PC-9 (cell line): Measurements from ENCODE around the gene SPEN. TPM values are rescaled to one million over a fixed set of nuclear protein-coding genes. Genes with fewer than 3 reads are reported as not detected.
A peak's percentile ranks its signal among the peaks of the same experiment; 100 is the strongest.

Experiments used
- BruUV-seq: library from RNA; stranded (reverse); fragments of 400-500 nt; replicated peaks from 2 replicates; lab custom pipeline; 2021; lab: Mats Ljungman, UMichigan
- CTCF ChIA-PET: fragments of 300-600 bp; sonication (Branson Sonifier 250); formaldehyde crosslinking; loops from one replicate; lab custom pipeline; 2022; ENCODE audit warnings: antibody characterized with exemption; lab: Charles Lee
- POLR2A ChIA-PET: fragments of 300-600 bp; sonication (Branson Sonifier 250); formaldehyde crosslinking; loops from one replicate; lab custom pipeline; 2022; ENCODE audit warnings: antibody characterized with exemption; ENCODE audit not compliant: unreplicated experiment; lab: Charles Lee
- DNase-seq, 2 experiments: peaks; one replicate each; pipeline versions ENCODE4 v3.0.0 to v3.0.0-alpha.2; 2015 to 2022; ENCODE audit warnings: mixed read lengths in 1 of 2
- H2AFZ ChIP-seq: fragments of 200-600 bp; sonication (generic); 2 replicates; pipeline ENCODE4 v1.8.1; 2017; ENCODE audit warnings: antibody characterized with exemption
- H3F3A ChIP-seq: fragments of 200-600 bp; sonication (generic); 2 replicates; pipeline ENCODE4 v1.8.1; 2017; ENCODE audit warnings: antibody characterized with exemption, mild to moderate bottlenecking, low read depth; ENCODE audit not compliant: insufficient read depth
- H3K27ac ChIP-seq: fragments of 200-600 bp; sonication (generic); 2 replicates; pipeline ENCODE4 v1.6.1; 2016; ENCODE audit warnings: mixed run types
- H3K27me3 ChIP-seq: fragments of 200-600 bp; sonication (generic); 2 replicates; pipeline ENCODE4 v1.6.1; 2016; ENCODE audit warnings: low read depth, mixed run types; ENCODE audit not compliant: insufficient read depth
- H3K36me3 ChIP-seq: fragments of 200-600 bp; sonication (generic); 2 replicates; pipeline ENCODE4 v1.6.1; 2016; ENCODE audit warnings: low read depth, mixed run types
- H3K4me1 ChIP-seq: fragments of 200-600 bp; sonication (generic); replicated peaks from 2 replicates; pipeline ENCODE4 v1.6.1; 2016; ENCODE audit warnings: mixed run types; ENCODE audit not compliant: insufficient read depth
- H3K4me2 ChIP-seq: fragments of 200-600 bp; sonication (generic); 2 replicates; pipeline ENCODE4 v1.6.1; 2017; ENCODE audit warnings: mixed run types
- H3K4me3 ChIP-seq: fragments of 200-600 bp; sonication (generic); 2 replicates; pipeline ENCODE4 v1.6.1; 2016; ENCODE audit warnings: mixed run types
- H3K79me2 ChIP-seq: fragments of 200-600 bp; sonication (generic); 2 replicates; pipeline ENCODE4 v1.6.1; 2017; ENCODE audit warnings: low read depth, mixed run types
- H3K9me2 ChIP-seq: fragments of 200-600 bp; sonication (generic); 2 replicates; pipeline ENCODE4 v1.8.1; 2017; ENCODE audit warnings: mild to moderate bottlenecking; ENCODE audit not compliant: insufficient read depth
- H3K9me3 ChIP-seq: fragments of 200-600 bp; sonication (generic); 2 replicates; pipeline ENCODE4 v1.8.1; 2016; ENCODE audit warnings: low read depth; ENCODE audit not compliant: insufficient read depth
- H4K20me1 ChIP-seq: fragments of 200-600 bp; sonication (generic); 2 replicates; pipeline ENCODE4 v1.8.1; 2017; ENCODE audit not compliant: insufficient read depth
- EZH2 ChIP-seq: fragments of 200-600 bp; sonication (generic); IDR thresholded peaks from 2 replicates; pipeline ENCODE4 v1.8.0; 2017; ENCODE audit warnings: antibody characterized with exemption, low read depth
- intact Hi-C: fragments of 100-400 bp; cut with micrococcal nuclease; formaldehyde crosslinking; loops from one replicate; pipeline ENCODE4 v1.10.0; 2022; ENCODE audit not compliant: unreplicated experiment
- total RNA-seq: library from RNA; stranded (reverse); gene quantifications from 2 replicates; pipeline ENCODE4 v1.2.3, GENCODE V29; 2021
- TF ChIP-seq, protein P1 (sequence below): fragments of 200-600 bp; sonication (generic); conservative IDR thresholded peaks from 2 replicates; pipeline ENCODE4 v1.6.1; 2017; ENCODE audit warnings: mixed run types, antibody characterized with exemption, mild to moderate bottlenecking, moderate library complexity

The SPEN gene
- total RNA-seq, 1 experiment from 2014 or later, result 46.8 TPM

DNA sequence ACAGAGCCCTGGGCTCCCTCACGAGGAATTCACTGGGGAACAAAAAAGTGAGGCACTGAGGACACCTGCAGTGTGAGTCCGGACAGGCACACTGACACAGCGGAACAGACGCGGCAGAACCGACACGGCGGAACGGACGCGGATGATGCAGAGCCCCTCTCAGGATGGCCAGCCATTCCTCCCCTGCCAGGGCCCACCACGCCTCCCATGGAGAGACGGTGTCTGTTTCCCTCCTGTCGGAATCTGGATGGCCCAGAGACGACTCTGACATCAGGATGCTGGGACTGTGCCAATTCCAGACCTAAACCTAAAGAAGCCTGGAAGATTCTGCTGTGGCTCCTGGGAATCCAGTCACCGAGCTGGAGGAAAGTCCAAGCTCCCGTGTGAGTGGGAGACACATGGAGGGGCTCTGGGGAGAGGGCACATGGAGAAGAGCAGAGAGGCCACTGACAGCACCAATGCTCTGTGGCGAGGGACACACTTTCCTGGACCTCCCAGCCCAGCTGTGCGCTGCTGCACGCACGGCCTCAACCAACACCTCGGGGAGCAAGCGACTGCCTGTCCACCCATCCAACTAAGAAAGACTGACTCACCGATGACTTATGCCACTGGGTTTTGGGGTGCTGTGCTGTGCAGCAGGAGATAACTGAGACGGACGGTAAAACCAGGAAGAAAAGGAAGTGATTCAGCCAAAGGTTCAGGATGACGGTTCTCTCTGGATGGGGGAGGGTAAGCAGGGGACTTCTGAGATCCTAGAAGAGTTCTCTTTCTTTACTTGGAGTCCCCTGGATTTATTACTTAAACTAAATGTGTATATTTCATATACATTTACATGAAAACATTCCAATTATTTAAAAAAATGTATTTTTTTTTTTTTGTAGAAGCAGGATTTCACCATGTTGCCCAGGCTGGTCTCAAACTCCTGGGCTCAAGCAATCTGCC, 105.1 kb downstream of the SPEN start:
- H3K4me2 ChIP-seq, result peak overlapping the region; percentile 40
- no peaks in the 10 kb centered on the region for H3K9me3 ChIP-seq
- peaks cover 30% of the 10 kb centered on the region for H3K4me1 ChIP-seq
- H3K27me3 ChIP-seq, result no peaks in the 10 kb centered on the region
- intact Hi-C loops, result no loop called here
- H3F3A ChIP-seq, result peaks cover 10% of the 10 kb centered on the region; the same call in 1 of the 2 replicates
- H2AFZ ChIP-seq, result no peak overlapping the region
- TF ChIP-seq EZH2, result no peak
- TF ChIP-seq, protein P1, sequence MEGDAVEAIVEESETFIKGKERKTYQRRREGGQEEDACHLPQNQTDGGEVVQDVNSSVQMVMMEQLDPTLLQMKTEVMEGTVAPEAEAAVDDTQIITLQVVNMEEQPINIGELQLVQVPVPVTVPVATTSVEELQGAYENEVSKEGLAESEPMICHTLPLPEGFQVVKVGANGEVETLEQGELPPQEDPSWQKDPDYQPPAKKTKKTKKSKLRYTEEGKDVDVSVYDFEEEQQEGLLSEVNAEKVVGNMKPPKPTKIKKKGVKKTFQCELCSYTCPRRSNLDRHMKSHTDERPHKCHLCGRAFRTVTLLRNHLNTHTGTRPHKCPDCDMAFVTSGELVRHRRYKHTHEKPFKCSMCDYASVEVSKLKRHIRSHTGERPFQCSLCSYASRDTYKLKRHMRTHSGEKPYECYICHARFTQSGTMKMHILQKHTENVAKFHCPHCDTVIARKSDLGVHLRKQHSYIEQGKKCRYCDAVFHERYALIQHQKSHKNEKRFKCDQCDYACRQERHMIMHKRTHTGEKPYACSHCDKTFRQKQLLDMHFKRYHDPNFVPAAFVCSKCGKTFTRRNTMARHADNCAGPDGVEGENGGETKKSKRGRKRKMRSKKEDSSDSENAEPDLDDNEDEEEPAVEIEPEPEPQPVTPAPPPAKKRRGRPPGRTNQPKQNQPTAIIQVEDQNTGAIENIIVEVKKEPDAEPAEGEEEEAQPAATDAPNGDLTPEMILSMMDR, result no peak
- no peaks in the 10 kb centered on the region for H3K36me3 ChIP-seq
- H4K20me1 ChIP-seq, result no peaks in the 10 kb centered on the region
- DNase-seq, result peak; percentile 70 to 86
- peak overlapping the region; percentile 58 for H3K27ac ChIP-seq
- TSS peak; percentile 55 for BruUV-seq
- peaks cover 16% of the 10 kb centered on the region; the same call in 1 of the 2 replicates for H3K79me2 ChIP-seq
- H3K9me2 ChIP-seq, result no peaks in the 10 kb centered on the region
- POLR2A ChIA-PET, result no interaction called here
- CTCF ChIA-PET, result no interaction called here
- H3K4me3 ChIP-seq, result no peak overlapping the region

DNA sequence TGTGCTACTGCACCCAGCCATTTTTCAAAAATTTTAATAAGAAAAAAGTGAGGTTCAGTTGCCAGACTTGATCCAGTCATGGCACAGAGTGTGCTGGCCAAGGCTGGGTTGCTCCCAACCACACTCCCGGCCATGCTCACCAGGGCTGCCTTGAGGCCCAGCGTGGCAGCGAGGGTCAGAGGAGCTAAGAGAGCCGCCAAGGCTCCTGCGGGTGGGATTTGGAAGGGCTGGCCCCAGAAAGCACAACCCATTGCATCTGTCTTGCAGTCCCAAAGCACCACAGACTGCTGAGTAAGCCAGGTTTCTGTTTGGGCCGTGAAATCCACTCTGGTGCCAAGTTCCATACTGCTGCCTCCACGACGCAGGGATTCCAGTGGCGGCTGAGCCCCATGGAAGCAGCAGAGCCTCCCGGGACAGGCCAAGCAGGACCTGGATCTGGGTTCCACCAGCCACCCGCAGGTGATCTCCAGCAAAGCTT, 105.8 kb downstream of the SPEN start:
- TF ChIP-seq EZH2, result no peak
- TF ChIP-seq, protein P1, result no peak
- Histone ChIP-seq H2AFZ (no peak overlapping the region), H3K27ac (peak overlapping the region; percentile 58), H3K4me3 (no peak overlapping the region), H3K36me3 (no peaks in the 10 kb centered on the region), H3K4me2 (peak overlapping the region; percentile 40; the same call in 1 of the 2 replicates), H3K79me2 (peaks cover 16% of the 10 kb centered on the region; the same call in 1 of the 2 replicates), H3K27me3 (no peaks in the 10 kb centered on the region), H3F3A (peaks cover 10% of the 10 kb centered on the region; the same call in 1 of the 2 replicates), H3K4me1 (peaks cover 30% of the 10 kb centered on the region), H4K20me1 (no peaks in the 10 kb centered on the region), H3K9me3 (no peaks in the 10 kb centered on the region), H3K9me2 (no peaks in the 10 kb centered on the region)
- BruUV-seq, result TSS peak; percentile 35
- ChIA-PET CTCF (no interaction called here), POLR2A (no interaction called here)
- no peak for DNase-seq
- intact Hi-C loops, result no loop called here

DNA sequence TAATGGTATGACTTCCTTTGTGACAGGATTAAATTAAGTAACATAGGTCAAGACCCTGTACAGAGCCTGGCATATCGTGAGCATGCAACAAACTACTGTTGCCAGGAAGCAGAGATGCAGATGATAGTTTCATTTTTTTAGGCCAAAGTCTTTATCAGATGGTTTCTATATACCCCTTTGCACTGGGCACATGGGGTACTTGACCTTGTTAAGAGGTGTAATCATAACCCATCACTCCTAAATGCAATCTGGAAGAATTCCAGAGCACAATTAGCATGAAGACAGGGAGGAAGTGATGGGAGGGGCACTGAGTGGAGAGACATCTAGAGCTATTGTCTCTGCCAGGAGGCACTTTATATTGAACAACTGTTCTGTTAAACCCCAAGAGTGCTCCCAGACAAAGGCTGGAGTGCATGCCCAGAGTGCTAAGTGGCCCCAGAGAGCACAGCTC, 106.3 kb downstream of the SPEN start:
- Histone ChIP-seq H3K4me2 (no peak overlapping the region), H3K4me1 (peaks cover 30% of the 10 kb centered on the region), H2AFZ (no peak overlapping the region), H4K20me1 (no peaks in the 10 kb centered on the region), H3K27me3 (no peaks in the 10 kb centered on the region), H3K79me2 (peaks cover 16% of the 10 kb centered on the region; the same call in 1 of the 2 replicates), H3K4me3 (no peak overlapping the region), H3K27ac (peak overlapping the region; percentile 58), H3K36me3 (no peaks in the 10 kb centered on the region), H3K9me2 (no peaks in the 10 kb centered on the region), H3F3A (peaks cover 10% of the 10 kb centered on the region; the same call in 1 of the 2 replicates), H3K9me3 (no peaks in the 10 kb centered on the region)
- ChIA-PET POLR2A (no interaction called here), CTCF (interaction anchor here (0.6 kb wide), 1 partner anchor 171 kb away, joined by 3 read pairs; no protein-coding TSS in a partner anchor)
- TF ChIP-seq EZH2, result no peak
- TF ChIP-seq, protein P1, result no peak
- BruUV-seq, result no TSS peak
- intact Hi-C loops, result no loop called here
- no peak for DNase-seq
